Measurements from ENCODE around the gene CHAT.

The CHAT gene

DNA sequence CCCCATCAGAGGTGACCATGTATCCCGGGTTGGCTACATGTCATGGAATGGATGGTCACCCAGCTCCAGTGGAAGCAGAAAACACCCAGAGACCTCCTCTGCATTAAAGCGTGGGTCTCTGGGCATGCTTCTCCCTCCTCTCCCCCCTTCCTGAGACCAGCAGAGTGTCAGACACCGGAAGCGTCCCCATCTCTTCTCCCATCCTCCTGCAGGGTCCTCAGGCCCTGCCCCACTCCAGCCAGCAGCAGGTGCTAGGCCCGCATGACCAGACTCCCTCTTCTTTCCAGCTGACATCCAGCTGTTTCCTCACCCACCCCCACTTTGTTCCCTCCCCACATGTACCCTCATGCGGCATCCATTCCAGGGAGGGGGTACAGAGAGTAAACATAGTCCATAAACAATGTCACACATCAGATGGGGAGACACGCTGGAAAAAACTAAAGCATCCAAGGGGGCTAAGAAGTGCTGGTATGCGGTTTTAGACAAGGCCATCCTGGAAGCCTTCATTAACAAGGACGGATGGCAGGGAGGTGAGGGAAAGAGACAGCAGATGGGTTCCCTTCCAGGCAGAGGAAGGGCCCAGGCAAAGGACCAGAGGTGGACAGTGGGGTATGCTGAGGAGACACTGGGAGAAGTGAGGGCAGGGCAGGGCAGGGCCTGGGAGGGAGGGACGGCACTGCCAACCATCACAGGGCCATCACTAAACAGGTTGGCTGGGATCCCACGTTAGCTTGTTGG is 16.2 kb upstream of the CHAT start:
- H3K27ac ChIP-seq (ENCODE audit: extremely low read depth, low read depth, low read length) = no peak overlapping the region
- CTCF ChIA-PET = no interaction called here

More for the DNA sequence above, 16.2 kb upstream of the CHAT start:
- Histone ChIP-seq H3K4me3 (ENCODE audit: low read depth, low read length) (no peak overlapping the region), H3K4me1 (ENCODE audit: control insufficient read depth, insufficient read depth, low read length) (no peaks in the 10 kb centered on the region), H3K36me3 (ENCODE audit: control insufficient read depth in 2 of 2, insufficient read depth in 1 of 2, low read length in 2 of 2) (no peaks in the 10 kb centered on the region), H3K9me3 (ENCODE audit: control insufficient read depth, insufficient read depth, low read depth, low read length) (no peaks in the 10 kb centered on the region)
- POLR2A ChIA-PET = no interaction called here
- TF ChIP-seq PBX3 (CRISPR knock-in tag; IDR thresholded peaks at IDR 0.05) (no peak), REST (tag by site-specific recombination; IDR thresholded peaks at IDR 0.05) (no peak), ZNF23 (tag by site-specific recombination; IDR thresholded peaks at IDR 0.05; ENCODE audit: borderline replicate concordance) (no peak), ZNF624 (tag by site-specific recombination; IDR thresholded peaks at IDR 0.05) (no peak), ZNF248 (tag by site-specific recombination; IDR thresholded peaks at IDR 0.05) (no peak), EGR2 (tag by site-specific recombination; IDR thresholded peaks at IDR 0.05; ENCODE audit: low read depth) (no peak), PRDM4 (tag by site-specific recombination; IDR thresholded peaks at IDR 0.05) (no peak), HOXA7 (CRISPR knock-in tag; IDR thresholded peaks at IDR 0.05; ENCODE audit: borderline replicate concordance) (no peak), ZNF2 (tag by site-specific recombination; IDR thresholded peaks at IDR 0.05) (no peak), ZNF791 (tag by site-specific recombination; IDR thresholded peaks at IDR 0.05) (no peak), ZNF530 (tag by site-specific recombination; IDR thresholded peaks at IDR 0.05; ENCODE audit: low read depth) (no peak), ZNF785 (tag by site-specific recombination; IDR thresholded peaks at IDR 0.05) (no peak), OVOL3 (tag by site-specific recombination; IDR thresholded peaks at IDR 0.05) (no peak), ZNF223 (tag by site-specific recombination; IDR thresholded peaks at IDR 0.05) (no peak), ZNF658 (tag by site-specific recombination; IDR thresholded peaks at IDR 0.05) (no peak), ZBTB6 (tag by site-specific recombination; IDR thresholded peaks at IDR 0.05) (no peak), ZNF324 (tag by site-specific recombination; IDR thresholded peaks at IDR 0.05) (no peak), TCF7L2 (IDR thresholded peaks at IDR 0.05; ENCODE audit: borderline replicate concordance, low read depth, low read length) (no peak)
- TF ChIP-seq, protein P1, sequence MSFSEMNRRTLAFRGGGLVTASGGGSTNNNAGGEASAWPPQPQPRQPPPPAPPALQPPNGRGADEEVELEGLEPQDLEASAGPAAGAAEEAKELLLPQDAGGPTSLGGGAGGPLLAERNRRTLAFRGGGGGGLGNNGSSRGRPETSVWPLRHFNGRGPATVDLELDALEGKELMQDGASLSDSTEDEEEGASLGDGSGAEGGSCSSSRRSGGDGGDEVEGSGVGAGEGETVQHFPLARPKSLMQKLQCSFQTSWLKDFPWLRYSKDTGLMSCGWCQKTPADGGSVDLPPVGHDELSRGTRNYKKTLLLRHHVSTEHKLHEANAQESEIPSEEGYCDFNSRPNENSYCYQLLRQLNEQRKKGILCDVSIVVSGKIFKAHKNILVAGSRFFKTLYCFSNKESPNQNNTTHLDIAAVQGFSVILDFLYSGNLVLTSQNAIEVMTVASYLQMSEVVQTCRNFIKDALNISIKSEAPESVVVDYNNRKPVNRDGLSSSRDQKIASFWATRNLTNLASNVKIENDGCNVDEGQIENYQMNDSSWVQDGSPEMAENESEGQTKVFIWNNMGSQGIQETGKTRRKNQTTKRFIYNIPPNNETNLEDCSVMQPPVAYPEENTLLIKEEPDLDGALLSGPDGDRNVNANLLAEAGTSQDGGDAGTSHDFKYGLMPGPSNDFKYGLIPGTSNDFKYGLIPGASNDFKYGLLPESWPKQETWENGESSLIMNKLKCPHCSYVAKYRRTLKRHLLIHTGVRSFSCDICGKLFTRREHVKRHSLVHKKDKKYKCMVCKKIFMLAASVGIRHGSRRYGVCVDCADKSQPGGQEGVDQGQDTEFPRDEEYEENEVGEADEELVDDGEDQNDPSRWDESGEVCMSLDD (tag by site-specific recombination; IDR thresholded peaks at IDR 0.05) = no peak
